ENCODE results near the gene CTSZ. TPM values are rescaled to one million over a fixed set of nuclear protein-coding genes. Genes with fewer than 3 reads are reported as not detected.
A peak's percentile ranks its signal among the peaks of the same experiment; 100 is the strongest.

The CTSZ gene
- total RNA-seq, 2 experiments from 2014 or later = 48.2 to 53.3 TPM

- Mint-ChIP-seq H3K27me3 (no peaks in the 10 kb centered on the region), H3K4me1 (peaks cover 57% of the 10 kb centered on the region), H3K36me3 (ENCODE audit: low read depth) (peaks cover 74% of the 10 kb centered on the region), H3K4me3 (no peak overlapping the region), H3K9me3 (no peaks in the 10 kb centered on the region), H3K27ac (no peak overlapping the region)
- CTCF ChIA-PET = interaction anchor here (1.1 kb wide), 1 partner anchor 11 kb away, joined by 3 read pairs; no protein-coding TSS in a partner anchor
- POLR2A ChIA-PET = no interaction called here
- no peak for DNase-seq
Measured at GRCh38 chr20:59027741-59028320, 20.8 kb upstream of the CTSZ start.

GRCh38 chr20:59026904-59027740 lies 20.1 kb upstream of the CTSZ start:
- Mint-ChIP-seq H3K4me3 (no peak overlapping the region), H3K9me3 (no peaks in the 10 kb centered on the region), H3K4me1 (peaks cover 54% of the 10 kb centered on the region), H3K27ac (no peak overlapping the region), H3K36me3 (ENCODE audit: low read depth) (peaks cover 78% of the 10 kb centered on the region), H3K27me3 (no peaks in the 10 kb centered on the region)
- ChIA-PET CTCF (no interaction called here), POLR2A (no interaction called here)
- no peak for DNase-seq

- Mint-ChIP-seq H3K27me3 (no peaks in the 10 kb centered on the region), H3K27ac (peak overlapping the region; percentile 16), H3K36me3 (ENCODE audit: low read depth) (peaks cover 69% of the 10 kb centered on the region), H3K4me1 (peaks cover 44% of the 10 kb centered on the region), H3K9me3 (no peaks in the 10 kb centered on the region), H3K4me3 (no peak overlapping the region)
- CTCF ChIA-PET = interaction anchor here (1.7 kb wide), 1 partner anchor 182 kb away, joined by 4 read pairs; no protein-coding TSS in a partner anchor
- POLR2A ChIA-PET = no interaction called here
- DNase-seq = no peak
Measured at GRCh38 chr20:59025511-59025910, 18.5 kb upstream of the CTSZ start.

GRCh38 chr20:59025086-59025485 lies 18.0 kb upstream of the CTSZ start:
- CTCF ChIA-PET = interaction anchor here (1.7 kb wide), 2 partner anchors 10 to 183 kb away, joined by 4 to 8 read pairs; no protein-coding TSS in a partner anchor
- Mint-ChIP-seq H3K4me3 (no peak overlapping the region), H3K4me1 (peaks cover 40% of the 10 kb centered on the region), H3K36me3 (ENCODE audit: low read depth) (peaks cover 65% of the 10 kb centered on the region), H3K27ac (no peak overlapping the region), H3K9me3 (no peaks in the 10 kb centered on the region), H3K27me3 (no peaks in the 10 kb centered on the region)
- DNase-seq = no peak
- POLR2A ChIA-PET = no interaction called here

GRCh38 chr20:59024111-59024530 lies 17.1 kb upstream of the CTSZ start:
- Mint-ChIP-seq H3K27me3 (no peaks in the 10 kb centered on the region), H3K36me3 (ENCODE audit: low read depth) (peaks cover 56% of the 10 kb centered on the region), H3K4me1 (peaks cover 30% of the 10 kb centered on the region), H3K27ac (no peak overlapping the region), H3K9me3 (no peaks in the 10 kb centered on the region), H3K4me3 (no peak overlapping the region)
- ChIA-PET POLR2A (no interaction called here), CTCF (interaction anchor here (0.9 to 1.7 kb wide), 3 partner anchors 9 to 184 kb away, joined by 3 to 8 read pairs (median 4); no protein-coding TSS in a partner anchor)
- no peak for DNase-seq

GRCh38 chr20:59023616-59024015 lies 16.6 kb upstream of the CTSZ start:
- Mint-ChIP-seq H3K4me1 (peaks cover 25% of the 10 kb centered on the region), H3K36me3 (ENCODE audit: low read depth) (peaks cover 51% of the 10 kb centered on the region), H3K9me3 (no peaks in the 10 kb centered on the region), H3K27me3 (no peaks in the 10 kb centered on the region), H3K27ac (no peak overlapping the region), H3K4me3 (no peak overlapping the region)
- ChIA-PET CTCF (interaction anchor here (0.6 to 1.7 kb wide), 3 partner anchors 8 to 472 kb away, joined by 3 to 8 read pairs (median 3); no protein-coding TSS in a partner anchor), POLR2A (no interaction called here)
- no peak for DNase-seq

GRCh38 chr20:59022754-59023153 lies 15.7 kb upstream of the CTSZ start:
- ChIA-PET CTCF (interaction anchor here (0.6 kb wide), 1 partner anchor 473 kb away, joined by 3 read pairs; no protein-coding TSS in a partner anchor), POLR2A (no interaction called here)
- Mint-ChIP-seq H3K27me3 (no peaks in the 10 kb centered on the region), H3K4me1 (peaks cover 20% of the 10 kb centered on the region), H3K9me3 (no peaks in the 10 kb centered on the region), H3K4me3 (no peak overlapping the region), H3K27ac (no peak overlapping the region), H3K36me3 (ENCODE audit: low read depth) (peaks cover 45% of the 10 kb centered on the region)
- no peak for DNase-seq

GRCh38 chr20:59020938-59021551 lies 14.0 kb upstream of the CTSZ start:
- Mint-ChIP-seq H3K9me3 (no peaks in the 10 kb centered on the region), H3K4me3 (no peak overlapping the region), H3K4me1 (peaks cover 25% of the 10 kb centered on the region), H3K36me3 (ENCODE audit: low read depth) (peaks cover 30% of the 10 kb centered on the region), H3K27me3 (no peaks in the 10 kb centered on the region), H3K27ac (no peak overlapping the region)
- DNase-seq = no peak
- ChIA-PET POLR2A (no interaction called here), CTCF (interaction anchor here (1.3 kb wide), 1 partner anchor 11 kb away, joined by 4 read pairs; the partner anchor contains the start of gene ATP5F1E)

GRCh38 chr20:59019217-59019616 lies 12.2 kb upstream of the CTSZ start, which contains the start of gene TUBB1:
TSS of gene TUBB1 (plus strand) at chr20:59019429. CDS start at chr20:59019523, 94 bp downstream.
- peaks cover 18% of the 10 kb centered on the region for H3K36me3 Mint-ChIP-seq (ENCODE audit: low read depth)
- ChIA-PET CTCF (interaction anchor here (1.5 kb wide), 1 partner anchor 11 kb away, joined by 7 read pairs; no protein-coding TSS in a partner anchor), POLR2A (interaction anchor here (0.5 kb wide), 1 partner anchor 13 kb away, joined by 4 read pairs; no protein-coding TSS in a partner anchor)
- no peaks in the 10 kb centered on the region for H3K27me3 Mint-ChIP-seq
- no peak for DNase-seq
- H3K9me3 Mint-ChIP-seq = no peaks in the 10 kb centered on the region
- H3K4me1 Mint-ChIP-seq = peaks cover 28% of the 10 kb centered on the region
- no peak within 1 kb of the TSS for H3K4me3 Mint-ChIP-seq
- peak within 1 kb of the TSS; percentile 31 for H3K27ac Mint-ChIP-seq

GRCh38 chr20:59018817-59019216 lies 11.8 kb upstream of the CTSZ start:
- Mint-ChIP-seq H3K27me3 (no peaks in the 10 kb centered on the region), H3K27ac (peak overlapping the region; percentile 27), H3K9me3 (no peaks in the 10 kb centered on the region), H3K4me3 (no peak overlapping the region), H3K4me1 (peaks cover 32% of the 10 kb centered on the region), H3K36me3 (ENCODE audit: low read depth) (peaks cover 14% of the 10 kb centered on the region)
- POLR2A ChIA-PET = interaction anchor here (0.5 kb wide), 1 partner anchor 13 kb away, joined by 4 read pairs; no protein-coding TSS in a partner anchor
- DNase-seq = no peak
- CTCF ChIA-PET = interaction anchor here (0.7 to 1.5 kb wide), 3 partner anchors 10 to 782 kb away, joined by 3 to 7 read pairs (median 3); no protein-coding TSS in a partner anchor

- ChIA-PET CTCF (interaction anchor here (0.6 to 1.2 kb wide), 5 partner anchors 11 to 193 kb away, joined by 3 to 4 read pairs (median 3); no protein-coding TSS in a partner anchor), POLR2A (no interaction called here)
- Mint-ChIP-seq H3K36me3 (ENCODE audit: low read depth) (peaks cover 5% of the 10 kb centered on the region), H3K9me3 (no peaks in the 10 kb centered on the region), H3K27me3 (no peaks in the 10 kb centered on the region), H3K4me1 (peaks cover 42% of the 10 kb centered on the region), H3K4me3 (no peak overlapping the region), H3K27ac (peak overlapping the region; percentile 54)
- DNase-seq = no peak
Measured at GRCh38 chr20:59017493-59018231, 10.6 kb upstream of the CTSZ start.
